Tibial nerve (tissue), 4 donors: ENCODE measurements around the gene GPN1. TPM values are rescaled to one million over a fixed set of nuclear protein-coding genes. Genes with fewer than 3 reads are reported as not detected.
A peak's percentile ranks its signal among the peaks of the same experiment; 100 is the strongest.
"Not testable (repeated sequence)": the region's sequence is repeated elsewhere in the genome, so short reads cannot be mapped to it uniquely, and the experiment has no call there.

ENCODE experiments used
- DNase-seq, 2 donors: peaks; one replicate each; pipeline ENCODE4 v3.0.0-alpha.2; 2019; ENCODE audit warnings: low spot score in 2 of 2
- H3K27ac ChIP-seq, 4 donors: fragments of 200-600 bp; sonication (generic) in 3 of 4; one replicate each; pipeline ENCODE4 v1.5.1; 2017 to 2019; ENCODE audit warnings: mild to moderate bottlenecking in 1 of 4
- H3K27me3 ChIP-seq, 2 donors: fragments of 200-600 bp; sonication (generic) in 1 of 2; one replicate each; pipeline versions ENCODE4 v1.5.1 to v1.6.0; 2017 to 2019
- H3K36me3 ChIP-seq, 3 donors: fragments of 200-600 bp; sonication (generic); one replicate each; pipeline ENCODE4 v1.5.1; 2018 to 2019
- H3K4me1 ChIP-seq, 4 donors: fragments of 200-600 bp; sonication (generic) in 3 of 4; one replicate each; pipeline ENCODE4 v1.5.1; 2017 to 2019
- H3K4me3 ChIP-seq, 4 donors: fragments of 200-600 bp; sonication (generic) in 3 of 4; one replicate each; pipeline ENCODE4 v1.5.1; 2017 to 2019; ENCODE audit warnings: mild to moderate bottlenecking in 1 of 4, moderate library complexity in 1 of 4
- H3K9me3 ChIP-seq, 4 donors: fragments of 200-600 bp; sonication (generic) in 3 of 4; one replicate each; pipeline ENCODE4 v1.5.1; 2017 to 2019
- EP300 ChIP-seq, 2 donors: sonication (generic); formaldehyde crosslinking; IDR thresholded peaks; one replicate each; pipeline ENCODE4 v1.6.1; 2017; ENCODE audit warnings: antibody characterized with exemption in 2 of 2, mild to moderate bottlenecking in 1 of 2
- POLR2A ChIP-seq, 2 donors: fragments of 450-650 bp; IDR thresholded peaks; one replicate each; pipeline ENCODE4 v1.6.1; 2017; ENCODE audit warnings: antibody characterized with exemption in 2 of 2, mild to moderate bottlenecking in 2 of 2, moderate library complexity in 2 of 2
- WGBS, 2 donors: methylation state at CpG; one replicate each; pipeline ENCODE4 v1.1.5; 2018; 5-methylcytosine and 5-hydroxymethylcytosine counted together
- total RNA-seq, 4 donors: library from RNA; depleted of rRNA; stranded (reverse); fragments of >200 nt; gene quantifications; one replicate each; pipeline ENCODE4 v1.1.0, GENCODE V29; 2016
- TF ChIP-seq, protein P1 (sequence below), 5 experiments: fragments of 200-600 bp in 3 of 5; fragments of 450-650 bp in 2 of 5; sonication (generic) in 3 of 5; IDR thresholded peaks; one replicate each; pipeline ENCODE4 v1.5.1; 2016 to 2019; ENCODE audit warnings: antibody characterized with exemption in 5 of 5, mild to moderate bottlenecking in 3 of 5, moderate library complexity in 2 of 5

Gene GPN1
- total RNA-seq, 4 donors from 2014 or later = 16.3 to 22.2 (median 19.8) TPM

DNA sequence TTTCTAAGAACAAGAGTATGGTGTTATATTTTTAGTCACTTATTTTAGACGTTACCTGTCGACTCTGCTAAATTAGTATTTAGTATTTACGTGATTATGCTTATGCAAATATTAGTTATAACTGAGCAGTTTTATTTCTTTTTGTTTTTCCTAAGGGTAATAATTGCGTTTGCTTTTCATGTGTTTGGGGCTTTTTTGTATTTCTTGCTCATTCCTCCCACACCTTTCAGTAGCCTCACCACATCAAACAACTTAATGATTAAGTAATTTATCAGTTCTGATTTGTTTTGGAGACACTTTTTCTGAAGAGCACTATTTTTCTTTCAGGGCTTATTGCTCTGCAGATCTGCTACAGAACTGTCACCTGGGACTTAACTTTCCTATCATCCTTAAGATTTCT lies 42.4 kb downstream of the GPN1 start:
- no peaks in the 10 kb centered on the region for H3K27me3 ChIP-seq
- H3K27ac ChIP-seq = no peak overlapping the region
- peaks cover 0 to 6% (median 0%) of the 10 kb centered on the region in 4 donors for H3K4me1 ChIP-seq
- peaks cover 0 to 89% (median 17%) of the 10 kb centered on the region in 3 donors for H3K36me3 ChIP-seq
- no peak for TF ChIP-seq POLR2A (IDR thresholded peaks at IDR 0.05)
- TF ChIP-seq, protein P1, sequence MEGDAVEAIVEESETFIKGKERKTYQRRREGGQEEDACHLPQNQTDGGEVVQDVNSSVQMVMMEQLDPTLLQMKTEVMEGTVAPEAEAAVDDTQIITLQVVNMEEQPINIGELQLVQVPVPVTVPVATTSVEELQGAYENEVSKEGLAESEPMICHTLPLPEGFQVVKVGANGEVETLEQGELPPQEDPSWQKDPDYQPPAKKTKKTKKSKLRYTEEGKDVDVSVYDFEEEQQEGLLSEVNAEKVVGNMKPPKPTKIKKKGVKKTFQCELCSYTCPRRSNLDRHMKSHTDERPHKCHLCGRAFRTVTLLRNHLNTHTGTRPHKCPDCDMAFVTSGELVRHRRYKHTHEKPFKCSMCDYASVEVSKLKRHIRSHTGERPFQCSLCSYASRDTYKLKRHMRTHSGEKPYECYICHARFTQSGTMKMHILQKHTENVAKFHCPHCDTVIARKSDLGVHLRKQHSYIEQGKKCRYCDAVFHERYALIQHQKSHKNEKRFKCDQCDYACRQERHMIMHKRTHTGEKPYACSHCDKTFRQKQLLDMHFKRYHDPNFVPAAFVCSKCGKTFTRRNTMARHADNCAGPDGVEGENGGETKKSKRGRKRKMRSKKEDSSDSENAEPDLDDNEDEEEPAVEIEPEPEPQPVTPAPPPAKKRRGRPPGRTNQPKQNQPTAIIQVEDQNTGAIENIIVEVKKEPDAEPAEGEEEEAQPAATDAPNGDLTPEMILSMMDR (IDR thresholded peaks at IDR 0.05) = no peak
- TF ChIP-seq EP300 (IDR thresholded peaks at IDR 0.05) = no peak
- DNase-seq = no peak
- 91 to 94% methylated on average over 4 of the region's 4 CpGs for WGBS, 2 donors
- no peaks in the 10 kb centered on the region for H3K9me3 ChIP-seq
- H3K4me3 ChIP-seq = no peak overlapping the region

DNA sequence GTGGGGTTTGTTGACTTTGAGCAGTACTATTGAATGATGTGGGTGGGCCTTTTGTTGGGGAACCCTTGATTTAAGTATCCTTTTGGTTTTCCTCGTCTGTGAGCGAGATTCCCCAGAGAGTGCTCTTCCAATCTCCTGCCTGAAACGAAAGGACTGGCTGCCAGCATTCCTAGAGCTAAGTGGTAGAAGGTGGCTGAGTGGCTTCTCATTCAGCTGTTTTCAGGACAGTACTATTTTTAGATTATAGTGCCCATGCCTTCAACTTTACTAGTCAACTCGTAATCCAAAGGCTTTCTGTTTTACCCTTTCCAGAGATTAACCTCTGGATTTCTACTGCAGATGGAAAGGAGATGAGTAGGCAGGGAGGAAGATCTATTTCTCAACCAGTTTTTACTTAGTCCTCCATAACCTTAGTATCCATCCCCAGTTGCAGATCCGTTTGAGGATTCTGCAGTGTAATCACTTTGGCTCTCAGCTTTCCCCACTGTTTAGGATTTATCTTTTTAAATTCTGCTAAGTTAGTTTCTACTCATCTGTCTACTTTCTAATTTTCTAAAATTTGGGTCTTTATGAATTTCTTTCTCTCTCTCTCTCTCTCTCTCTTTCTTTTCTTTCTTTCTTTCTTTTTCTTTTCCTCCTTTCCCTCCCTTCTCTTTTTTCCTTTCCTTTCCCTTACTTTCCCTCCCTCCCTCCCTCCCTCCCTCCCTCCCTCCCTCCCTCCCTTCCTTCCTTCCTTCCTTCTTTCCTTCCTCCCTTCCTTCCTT lies 44.1 kb downstream of the GPN1 start:
- Histone ChIP-seq H3K27me3 (no peaks in the 10 kb centered on the region), H3K27ac (no peak overlapping the region), H3K9me3 (no peaks in the 10 kb centered on the region), H3K4me3 (no peak overlapping the region), H3K4me1 (no peaks in the 10 kb centered on the region), H3K36me3 (peaks cover 0 to 93% (median 15%) of the 10 kb centered on the region in 3 donors)
- WGBS, 2 donors = 70 to 75% methylated on average over 5 of the region's 5 CpGs
- TF ChIP-seq, protein P1 (IDR thresholded peaks at IDR 0.05) = no peak
- TF ChIP-seq POLR2A (IDR thresholded peaks at IDR 0.05) = no peak
- no peak for TF ChIP-seq EP300 (IDR thresholded peaks at IDR 0.05)
- no peak for DNase-seq

DNA sequence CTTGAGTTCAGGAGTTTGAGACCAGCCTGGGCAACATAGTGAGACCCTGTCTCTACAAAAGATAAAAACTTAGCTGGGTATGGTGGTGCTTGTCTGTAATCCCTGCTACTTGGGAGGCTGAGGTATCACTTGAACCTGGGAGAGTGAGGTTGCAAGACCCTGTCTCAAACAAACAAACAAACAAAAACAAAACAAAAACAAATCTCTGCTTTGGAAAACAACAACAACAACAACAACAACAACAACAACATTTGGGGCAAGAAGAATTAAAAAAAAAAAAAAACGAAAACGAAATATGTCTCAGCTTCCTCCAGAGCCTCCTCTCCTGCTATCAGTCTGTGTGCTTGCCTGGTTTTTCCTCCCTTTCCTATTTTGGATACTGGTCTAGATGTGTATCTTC lies 51.7 kb downstream of the GPN1 start:
- WGBS, 2 donors = 87 to 92% methylated on average over 2 of the region's 2 CpGs
- peaks cover 2 to 81% (median 16%) of the 10 kb centered on the region in 3 donors for H3K36me3 ChIP-seq
- peaks cover 0 to 15% (median 0%) of the 10 kb centered on the region in 4 donors for H3K4me1 ChIP-seq

DNA sequence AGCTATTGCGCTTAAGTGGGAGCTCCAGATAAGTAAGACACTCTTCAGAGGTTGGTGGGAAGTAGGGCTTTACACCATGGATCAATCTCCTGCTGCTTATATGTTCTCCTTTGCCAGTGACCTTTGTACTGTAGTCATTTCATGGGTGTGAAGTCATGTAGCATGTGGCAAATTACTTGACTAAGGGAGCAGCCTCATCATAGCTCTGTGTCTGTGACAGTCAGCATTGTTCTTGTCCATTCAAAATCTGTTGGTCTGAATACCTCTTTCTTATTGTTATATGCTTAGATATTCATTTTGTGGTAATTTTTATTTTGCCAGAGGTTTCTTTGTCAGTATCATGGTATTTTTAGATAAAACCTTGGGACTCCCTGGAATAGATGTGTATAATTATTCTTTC lies 53.0 kb downstream of the GPN1 start:
- Histone ChIP-seq H3K4me3 (no peak overlapping the region), H3K27ac (peak overlapping the region in 1 of 4 donors; percentile 64), H3K36me3 (peaks cover 2 to 81% (median 8%) of the 10 kb centered on the region in 3 donors), H3K9me3 (no peaks in the 10 kb centered on the region), H3K4me1 (peaks cover 0 to 15% (median 0%) of the 10 kb centered on the region in 4 donors), H3K27me3 (no peaks in the 10 kb centered on the region)
- 93 to 94% methylated on average over 1 of the region's 1 CpG for WGBS, 2 donors
- no peak for DNase-seq
- no peak for TF ChIP-seq POLR2A (IDR thresholded peaks at IDR 0.05)

More for the DNA sequence above, 51.7 kb downstream of the GPN1 start:
- H3K27me3 ChIP-seq = no peaks in the 10 kb centered on the region
- H3K4me3 ChIP-seq = no peak overlapping the region
- peak overlapping the region in 1 of 4 donors; percentile 64 for H3K27ac ChIP-seq
- DNase-seq = no peak
- TF ChIP-seq POLR2A (IDR thresholded peaks at IDR 0.05) = no peak
- TF ChIP-seq, protein P1 (IDR thresholded peaks at IDR 0.05) = no peak
- no peak for TF ChIP-seq EP300 (IDR thresholded peaks at IDR 0.05)
- no peaks in the 10 kb centered on the region for H3K9me3 ChIP-seq

DNA sequence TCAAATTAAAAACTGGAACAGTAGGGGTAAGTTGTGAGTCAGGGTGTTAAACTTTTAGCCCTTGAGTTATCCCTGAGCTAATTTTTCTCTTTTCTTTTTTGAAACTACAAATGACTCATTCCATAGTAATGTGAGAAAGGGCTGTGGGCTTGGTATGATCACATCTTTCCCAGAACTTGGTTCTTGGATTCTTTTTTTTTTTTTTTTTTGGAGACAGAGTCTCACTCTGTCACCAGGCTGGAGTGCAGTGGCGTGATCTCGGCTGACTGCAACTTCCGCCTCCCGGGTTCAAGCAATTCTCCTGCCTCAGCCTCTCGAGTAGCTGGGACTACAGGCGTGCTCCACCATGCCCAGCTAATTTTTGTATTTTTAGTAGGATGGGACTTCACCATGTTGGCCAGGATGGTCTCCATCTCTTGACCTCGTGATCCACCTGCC lies 53.5 kb downstream of the GPN1 start:
- H3K9me3 ChIP-seq, DNase-seq, H3K4me3 ChIP-seq, H3K27me3 ChIP-seq: not testable (repeated sequence)
- peak overlapping the region in 1 of 4 donors; percentile 73 for H3K27ac ChIP-seq
- H3K36me3 ChIP-seq = peaks cover 2 to 81% (median 8%) of the 10 kb centered on the region in 3 donors
- peaks cover 0 to 15% (median 0%) of the 10 kb centered on the region in 4 donors for H3K4me1 ChIP-seq
- WGBS, 2 donors = 75 to 87% methylated on average over 7 of the region's 7 CpGs

DNA sequence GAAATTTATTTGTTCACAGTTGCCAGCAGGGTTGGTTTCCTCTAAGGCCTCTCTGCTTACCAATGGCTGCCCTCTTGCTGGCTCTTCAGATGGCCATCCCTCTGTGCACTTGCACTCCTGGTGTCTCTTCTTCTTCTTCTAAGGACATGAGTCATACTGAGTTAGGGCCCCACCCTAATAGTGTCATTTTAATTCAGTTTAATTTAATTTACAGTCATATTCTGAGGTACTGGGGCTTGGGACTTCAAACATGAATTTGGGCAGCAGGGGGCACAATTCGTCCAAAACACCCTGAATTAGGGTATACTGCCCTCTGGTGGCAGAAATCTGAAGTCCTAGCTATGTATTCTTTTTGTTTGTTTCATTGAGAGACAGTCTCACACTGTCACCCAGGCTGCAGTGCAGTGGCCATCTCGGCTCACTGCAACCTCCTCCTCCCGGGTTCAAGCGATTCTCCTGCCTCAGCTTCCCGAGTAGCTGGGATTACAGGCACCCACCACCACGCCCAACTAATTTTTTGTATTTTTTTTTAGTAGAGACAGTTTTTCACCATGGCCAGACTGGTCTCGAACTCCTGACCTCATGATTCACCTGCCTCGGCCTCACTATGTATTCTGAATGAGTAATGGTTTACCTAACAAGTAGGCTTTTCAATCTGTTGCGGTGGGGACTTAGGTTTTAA lies 54.7 kb downstream of the GPN1 start:
- Histone ChIP-seq H3K9me3 (no peaks in the 10 kb centered on the region), H3K36me3 (peaks cover 2 to 79% (median 7%) of the 10 kb centered on the region in 3 donors)

DNA sequence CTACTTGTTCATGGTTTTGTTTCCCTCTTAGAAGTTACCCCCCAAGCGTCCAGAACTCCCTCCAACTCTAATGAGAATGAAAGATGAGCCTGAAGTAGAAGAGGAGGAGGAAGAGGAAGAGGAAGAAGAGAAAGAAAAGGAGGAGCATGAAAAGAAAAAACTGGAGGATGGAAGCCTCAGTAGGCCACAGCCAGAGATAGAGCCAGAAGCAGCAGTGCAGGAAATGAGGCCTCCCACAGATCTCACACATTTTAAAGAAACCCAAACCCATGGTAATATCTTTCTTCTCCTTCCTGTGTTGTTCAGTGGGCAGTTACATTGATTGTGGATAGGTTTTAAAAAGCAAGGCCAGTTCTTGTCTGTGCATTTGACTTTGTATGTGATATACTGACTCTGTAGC lies 56.2 kb downstream of the GPN1 start:
- DNase-seq, H3K27me3 ChIP-seq, H3K4me3 ChIP-seq, H3K27ac ChIP-seq, H3K9me3 ChIP-seq: not testable (repeated sequence)
- Histone ChIP-seq H3K4me1 (peaks cover 0 to 15% (median 0%) of the 10 kb centered on the region in 4 donors), H3K36me3 (peaks cover 0 to 76% (median 0%) of the 10 kb centered on the region in 3 donors)
- 82 to 97% methylated on average over 1 of the region's 1 CpG for WGBS, 2 donors

More for the DNA sequence above, 54.7 kb downstream of the GPN1 start:
- peak; percentile 59 to 99 for DNase-seq
- no peak for TF ChIP-seq POLR2A (IDR thresholded peaks at IDR 0.05)
- TF ChIP-seq, protein P1 (IDR thresholded peaks at IDR 0.05) = peak; percentile 82 to 94 (median 89)
- WGBS, 2 donors = 45 to 47% methylated on average over 9 of the region's 9 CpGs
- Histone ChIP-seq H3K4me1 (peaks cover 0 to 15% (median 0%) of the 10 kb centered on the region in 4 donors), H3K27me3 (no peaks in the 10 kb centered on the region), H3K27ac (peak overlapping the region in 2 of 4 donors; percentile 26 to 73), H3K4me3 (no peak overlapping the region)
